KOPT-K1 (cell line): Measurements from ENCODE around the gene BCL2L11.

Experiments
- H3K27ac ChIP-seq: fragments of 200-600 bp; sonication (generic); 2 replicates; pipeline ENCODE4 v1.5.1; 2016; ENCODE audit warnings: antibody characterized with exemption, mild to moderate bottlenecking, low read depth, low read length; ENCODE audit not compliant: poor library complexity, severe bottlenecking
- H3K36me3 ChIP-seq: fragments of 200-600 bp; sonication (generic); 2 replicates; pipeline ENCODE4 v1.5.1; 2017; ENCODE audit warnings: antibody characterized with exemption, mild to moderate bottlenecking, low read length, moderate library complexity; ENCODE audit not compliant: insufficient read depth
- H3K9me3 ChIP-seq: fragments of 200-600 bp; sonication (generic); 2 replicates; pipeline ENCODE4 v1.5.1; 2017; ENCODE audit warnings: antibody characterized with exemption, low read length, mild to moderate bottlenecking; ENCODE audit not compliant: insufficient read depth, poor library complexity, severe bottlenecking

BCL2L11 gene

GRCh38 chr2:111126581-111126980 is 5.9 kb downstream of the BCL2L11 start:
- H3K27ac ChIP-seq: no peak overlapping the region
- peaks cover 59% of the 10 kb centered on the region for H3K36me3 ChIP-seq
- no peaks in the 10 kb centered on the region for H3K9me3 ChIP-seq

DNA sequence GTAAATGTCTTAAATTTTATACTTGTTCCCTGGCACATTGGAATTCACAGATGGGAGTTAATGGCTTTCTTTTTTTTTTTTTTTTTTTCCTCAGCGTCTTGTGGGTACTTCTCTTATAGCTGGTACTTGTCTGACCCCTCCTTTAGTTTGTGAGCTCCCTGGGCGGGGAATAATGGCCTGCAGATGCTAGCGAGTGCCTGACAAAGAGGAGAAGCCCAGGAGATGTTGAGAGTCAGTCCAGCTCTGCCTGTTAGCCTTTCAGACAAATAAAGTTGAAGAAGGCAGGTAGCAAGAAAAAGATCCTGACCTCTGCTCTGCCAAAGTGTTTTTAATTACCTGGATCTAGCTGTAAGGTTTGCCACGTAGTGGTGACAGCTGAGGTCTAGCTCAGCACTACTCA is 6.6 kb downstream of the BCL2L11 start:
- Histone ChIP-seq H3K27ac (no peak overlapping the region), H3K9me3 (no peaks in the 10 kb centered on the region), H3K36me3 (peaks cover 64% of the 10 kb centered on the region)

DNA sequence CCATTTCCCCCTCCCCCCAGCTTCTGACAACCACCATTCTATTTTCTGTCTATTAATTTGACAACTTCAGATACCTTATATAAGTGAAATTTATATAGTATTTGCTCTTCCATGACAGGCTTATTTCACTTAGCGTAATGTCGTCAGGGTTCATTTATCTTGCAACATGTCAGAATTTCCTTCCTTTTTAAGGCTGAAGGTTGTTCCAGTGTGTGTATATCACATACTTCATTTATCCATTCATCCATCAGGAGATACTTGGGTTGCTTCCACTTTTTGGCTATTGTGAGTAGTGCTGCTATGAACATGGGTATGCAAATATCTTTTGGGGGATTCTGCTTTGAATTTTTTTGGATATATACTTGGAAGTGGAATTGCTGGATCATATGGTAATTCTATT is 7.4 kb downstream of the BCL2L11 start:
- H3K27ac ChIP-seq: no peak overlapping the region
- peaks cover 64% of the 10 kb centered on the region for H3K36me3 ChIP-seq
- no peaks in the 10 kb centered on the region for H3K9me3 ChIP-seq

GRCh38 chr2:111133603-111134002 is 12.9 kb downstream of the BCL2L11 start:
- H3K9me3 ChIP-seq: no peaks in the 10 kb centered on the region
- peaks cover 32% of the 10 kb centered on the region for H3K36me3 ChIP-seq
- no peak overlapping the region for H3K27ac ChIP-seq

- H3K36me3 ChIP-seq: peaks cover 27% of the 10 kb centered on the region
- H3K27ac ChIP-seq: no peak overlapping the region
- no peaks in the 10 kb centered on the region for H3K9me3 ChIP-seq
These were observed 13.3 kb downstream of the BCL2L11 start for GRCh38 chr2:111134055-111134454.

DNA sequence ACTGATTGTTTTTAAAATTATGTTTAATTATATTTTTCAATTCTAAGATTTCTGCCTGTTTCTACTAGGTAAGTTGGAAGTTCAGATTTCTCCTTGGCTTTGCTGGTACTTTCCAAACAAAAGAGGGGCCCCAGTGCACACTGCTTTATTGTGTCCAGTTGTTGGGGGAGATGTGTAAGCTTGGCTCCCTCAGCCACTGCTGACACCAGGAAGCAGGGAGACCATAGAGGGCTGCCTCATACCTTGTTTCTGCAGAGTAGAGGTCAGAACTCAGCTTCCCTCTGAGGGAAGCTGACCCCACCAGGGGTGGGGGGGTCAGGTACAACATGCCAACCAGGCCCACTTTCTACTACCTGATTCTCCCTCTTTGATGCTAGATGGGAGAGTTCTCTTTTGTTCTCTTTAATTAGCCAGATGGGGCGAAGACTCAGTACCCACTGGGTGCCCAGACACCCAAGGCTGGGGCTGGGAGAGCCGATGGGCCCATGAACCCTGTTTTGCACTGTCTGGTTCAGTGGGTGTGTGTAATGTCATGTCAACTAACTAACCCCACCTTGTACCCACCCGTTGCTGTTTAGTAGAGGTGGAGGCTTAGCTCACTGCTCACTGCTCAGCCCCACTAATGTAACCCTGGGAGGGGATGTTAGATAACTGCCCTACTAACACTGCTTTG is 14.7 kb downstream of the BCL2L11 start:
- Histone ChIP-seq H3K9me3 (no peaks in the 10 kb centered on the region), H3K36me3 (peaks cover 18% of the 10 kb centered on the region; the same call in 1 of the 2 replicates), H3K27ac (no peak overlapping the region)

GRCh38 chr2:111135910-111136297 is 15.2 kb downstream of the BCL2L11 start:
- H3K9me3 ChIP-seq: no peaks in the 10 kb centered on the region
- H3K27ac ChIP-seq: no peak overlapping the region
- H3K36me3 ChIP-seq: peaks cover 13% of the 10 kb centered on the region; the same call in 1 of the 2 replicates

- Histone ChIP-seq H3K36me3 (peaks cover 6% of the 10 kb centered on the region; the same call in 1 of the 2 replicates), H3K27ac (no peak overlapping the region), H3K9me3 (no peaks in the 10 kb centered on the region)
These were observed 18.1 kb downstream of the BCL2L11 start for GRCh38 chr2:111138839-111139238.

GRCh38 chr2:111139637-111140317 is 19.1 kb downstream of the BCL2L11 start:
- Histone ChIP-seq H3K27ac (no peak overlapping the region), H3K9me3 (no peaks in the 10 kb centered on the region), H3K36me3 (peaks cover 6% of the 10 kb centered on the region; the same call in 1 of the 2 replicates)

DNA sequence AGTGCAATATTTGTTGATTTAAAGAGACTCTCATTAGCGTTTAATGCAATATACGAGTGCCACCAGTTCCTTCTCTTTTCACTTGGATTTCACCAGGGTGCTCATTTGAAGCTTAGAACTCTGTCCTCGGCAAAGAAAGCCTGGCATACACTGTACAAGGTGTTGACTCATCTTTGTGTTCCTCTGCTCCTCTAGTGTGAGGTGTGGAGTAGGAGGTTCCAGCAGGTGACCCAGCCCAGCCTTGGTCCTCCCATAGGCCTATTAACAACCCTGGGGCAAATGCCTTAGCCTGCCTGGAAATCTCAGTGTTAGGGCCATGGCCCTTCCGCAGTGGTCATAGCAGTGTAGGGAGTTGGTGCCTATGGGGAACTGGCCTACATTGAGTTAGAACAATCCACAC is 20.1 kb downstream of the BCL2L11 start:
- Histone ChIP-seq H3K9me3 (no peaks in the 10 kb centered on the region), H3K27ac (no peak overlapping the region), H3K36me3 (peaks cover 6% of the 10 kb centered on the region; the same call in 1 of the 2 replicates)

DNA sequence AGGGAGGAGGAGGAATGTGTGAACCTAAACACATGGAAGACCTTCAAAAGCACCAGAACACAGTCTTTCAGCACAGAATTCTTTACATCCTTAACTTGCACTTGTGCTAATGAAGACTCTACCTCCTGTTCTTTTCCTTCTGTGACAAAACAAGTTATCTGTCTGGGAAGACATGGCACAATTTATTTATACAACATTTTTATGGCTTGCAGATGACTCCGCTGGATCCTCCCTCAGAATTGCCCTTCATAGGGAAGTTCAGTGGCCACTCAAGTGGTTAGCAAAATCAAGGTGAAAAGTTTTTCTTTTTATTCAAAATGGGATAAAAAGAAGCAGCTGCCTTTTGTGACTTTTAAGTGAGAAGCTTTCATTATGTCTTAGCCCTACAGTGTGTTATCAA is 21.4 kb downstream of the BCL2L11 start:
- Histone ChIP-seq H3K36me3 (peaks cover 2% of the 10 kb centered on the region; the same call in 1 of the 2 replicates), H3K27ac (no peak overlapping the region), H3K9me3 (no peaks in the 10 kb centered on the region)

DNA sequence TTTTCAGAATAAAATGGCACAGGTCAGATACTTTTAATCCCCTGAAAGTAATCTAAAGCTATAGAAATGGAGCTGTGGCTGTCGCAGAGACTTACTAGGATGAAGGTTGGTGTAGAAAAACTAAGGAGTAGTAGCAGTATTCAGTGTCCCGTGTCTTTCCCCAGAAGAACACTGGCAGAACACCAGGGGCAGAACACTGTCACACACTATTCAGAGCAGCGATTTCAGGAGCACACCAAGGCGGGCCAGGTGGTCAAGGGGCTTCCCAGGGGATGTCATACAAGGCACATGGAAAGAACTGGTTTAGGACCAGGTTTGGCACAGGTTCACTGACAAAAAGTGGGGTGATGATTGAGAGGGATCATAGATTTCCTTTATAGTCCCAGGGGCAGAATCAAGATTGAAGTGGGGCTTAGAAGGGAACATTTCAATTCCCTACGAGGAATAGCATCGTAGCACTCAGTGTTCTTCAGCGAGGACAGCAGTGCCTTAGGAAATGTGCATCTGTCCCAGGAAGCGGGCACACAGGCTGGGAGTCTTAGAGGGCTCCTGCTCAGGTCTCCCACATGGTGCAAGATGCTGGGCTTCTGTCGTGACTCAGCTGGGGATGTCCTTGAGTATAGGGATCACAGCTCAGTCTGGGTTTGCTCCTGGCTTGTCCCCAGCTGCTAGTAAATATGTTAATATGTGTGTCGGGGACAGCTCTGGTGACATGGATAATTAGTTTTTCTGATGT is 22.6 kb downstream of the BCL2L11 start:
- Histone ChIP-seq H3K9me3 (no peaks in the 10 kb centered on the region), H3K27ac (no peak overlapping the region), H3K36me3 (no peaks in the 10 kb centered on the region; the same call in 1 of the 2 replicates)

DNA sequence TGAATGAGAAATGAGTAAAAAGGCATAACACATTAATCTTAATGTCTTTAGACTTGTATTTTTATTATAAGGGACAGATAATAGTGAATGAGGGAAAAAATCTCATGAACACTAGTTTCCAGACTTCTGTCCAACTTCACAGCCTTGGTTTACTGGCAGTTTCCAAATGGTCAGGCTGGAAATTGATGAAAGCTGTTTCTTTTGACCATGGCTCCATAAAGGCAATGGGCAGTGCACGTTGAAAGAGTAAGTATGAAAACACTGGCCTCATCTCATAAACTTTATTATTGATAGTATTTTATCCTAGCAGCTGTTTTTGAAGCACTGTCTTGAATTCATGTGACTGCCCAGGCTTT is 23.1 kb downstream of the BCL2L11 start:
- Histone ChIP-seq H3K9me3 (no peaks in the 10 kb centered on the region), H3K36me3 (no peaks in the 10 kb centered on the region; the same call in 1 of the 2 replicates), H3K27ac (no peak overlapping the region)

- Histone ChIP-seq H3K36me3 (no peaks in the 10 kb centered on the region; the same call in 1 of the 2 replicates), H3K27ac (no peak overlapping the region)
These were observed 24.5 kb downstream of the BCL2L11 start for GRCh38 chr2:111145103-111145760.

GRCh38 chr2:111145951-111146350 is 25.2 kb downstream of the BCL2L11 start:
- Histone ChIP-seq H3K36me3 (no peaks in the 10 kb centered on the region), H3K9me3 (no peaks in the 10 kb centered on the region), H3K27ac (no peak overlapping the region)

More at GRCh38 chr2:111145103-111145760, 24.5 kb downstream of the BCL2L11 start:
- H3K9me3 ChIP-seq: no peaks in the 10 kb centered on the region
